Raji (cell line): ENCODE measurements around the gene FBXO41.

Experiments used
- POLR2A ChIP-seq: IDR thresholded peaks from 2 replicates; pipeline ENCODE4 v1.6.1; 2011; ENCODE audit warnings: low read depth, low read length, control low read depth; ENCODE audit not compliant: insufficient read depth

The FBXO41 gene

GRCh38 chr2:73284296-73285158 is at the start of gene FBXO41:
Gene FBXO41, minus strand, starts transcription at chr2:73284478. Its CDS starts 14,848 bp downstream, at chr2:73269630.
- peak; percentile 62 for TF ChIP-seq POLR2A

- TF ChIP-seq POLR2A = no peak
These were observed 49.8 kb upstream of the FBXO41 start for GRCh38 chr2:73334045-73334444.

GRCh38 chr2:73333564-73333963 is 49.3 kb upstream of the FBXO41 start:
- TF ChIP-seq POLR2A = no peak

GRCh38 chr2:73324126-73324725 is 39.9 kb upstream of the FBXO41 start:
- TF ChIP-seq POLR2A = no peak

- no peak for TF ChIP-seq POLR2A
These were observed 39.3 kb upstream of the FBXO41 start for GRCh38 chr2:73323551-73323950.

- no peak for TF ChIP-seq POLR2A
These were observed 30.2 kb upstream of the FBXO41 start for GRCh38 chr2:73314441-73314840.

GRCh38 chr2:73307720-73308119 is 23.4 kb upstream of the FBXO41 start:
- no peak for TF ChIP-seq POLR2A

- TF ChIP-seq POLR2A = no peak
These were observed 17.4 kb upstream of the FBXO41 start for GRCh38 chr2:73301636-73302035.

GRCh38 chr2:73300926-73301325 is 16.6 kb upstream of the FBXO41 start:
- no peak for TF ChIP-seq POLR2A

GRCh38 chr2:73297586-73297985 is 13.3 kb upstream of the FBXO41 start:
- no peak for TF ChIP-seq POLR2A

- no peak for TF ChIP-seq POLR2A
These were observed 12.9 kb upstream of the FBXO41 start for GRCh38 chr2:73297151-73297559.

GRCh38 chr2:73295751-73296400 is 11.6 kb upstream of the FBXO41 start:
- no peak for TF ChIP-seq POLR2A

GRCh38 chr2:73294239-73294638 is 10.0 kb upstream of the FBXO41 start:
- no peak for TF ChIP-seq POLR2A

GRCh38 chr2:73293534-73294171 is 9.4 kb upstream of the FBXO41 start, which contains the start of gene EGR4:
Gene EGR4, minus strand, starts transcription at chr2:73293548. Its CDS starts 231 bp downstream, at chr2:73293317.
- TF ChIP-seq POLR2A = peak; percentile 74

GRCh38 chr2:73292906-73293533 is 8.7 kb upstream of the FBXO41 start:
- TF ChIP-seq POLR2A = no peak
